ENCODE measurements around the gene SYCE3.

Gene SYCE3

DNA sequence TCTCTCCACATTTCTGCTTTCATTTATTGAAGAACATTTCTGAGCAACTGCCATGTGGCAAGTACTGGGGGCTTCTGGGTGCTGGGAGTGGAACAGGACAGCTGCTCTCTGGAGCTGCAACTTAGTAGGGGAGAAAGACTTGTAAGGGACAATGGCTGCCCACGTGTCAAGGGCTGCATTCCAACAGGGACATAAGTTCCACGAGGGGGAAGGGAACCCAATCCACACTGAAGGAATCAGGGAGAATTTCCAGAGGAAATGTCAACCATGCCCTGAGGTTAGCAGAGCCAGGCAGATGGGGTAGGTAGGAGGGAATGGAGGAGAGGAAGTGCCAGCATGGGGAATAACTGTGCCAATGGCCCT lies 39.6 kb upstream of the SYCE3 start:
- H3K9me3 ChIP-seq (ENCODE audit: insufficient read depth, low read depth, low read length), result no peaks in the 10 kb centered on the region
- H3K79me2 ChIP-seq (ENCODE audit: insufficient read depth, low read length), result no peaks in the 10 kb centered on the region
- TF ChIP-seq EZH2phosphoT487 (IDR thresholded peaks at IDR 0.05; ENCODE audit: borderline replicate concordance), result no peak
- TF ChIP-seq, protein P1, sequence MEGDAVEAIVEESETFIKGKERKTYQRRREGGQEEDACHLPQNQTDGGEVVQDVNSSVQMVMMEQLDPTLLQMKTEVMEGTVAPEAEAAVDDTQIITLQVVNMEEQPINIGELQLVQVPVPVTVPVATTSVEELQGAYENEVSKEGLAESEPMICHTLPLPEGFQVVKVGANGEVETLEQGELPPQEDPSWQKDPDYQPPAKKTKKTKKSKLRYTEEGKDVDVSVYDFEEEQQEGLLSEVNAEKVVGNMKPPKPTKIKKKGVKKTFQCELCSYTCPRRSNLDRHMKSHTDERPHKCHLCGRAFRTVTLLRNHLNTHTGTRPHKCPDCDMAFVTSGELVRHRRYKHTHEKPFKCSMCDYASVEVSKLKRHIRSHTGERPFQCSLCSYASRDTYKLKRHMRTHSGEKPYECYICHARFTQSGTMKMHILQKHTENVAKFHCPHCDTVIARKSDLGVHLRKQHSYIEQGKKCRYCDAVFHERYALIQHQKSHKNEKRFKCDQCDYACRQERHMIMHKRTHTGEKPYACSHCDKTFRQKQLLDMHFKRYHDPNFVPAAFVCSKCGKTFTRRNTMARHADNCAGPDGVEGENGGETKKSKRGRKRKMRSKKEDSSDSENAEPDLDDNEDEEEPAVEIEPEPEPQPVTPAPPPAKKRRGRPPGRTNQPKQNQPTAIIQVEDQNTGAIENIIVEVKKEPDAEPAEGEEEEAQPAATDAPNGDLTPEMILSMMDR (conservative IDR thresholded peaks at IDR 0.05; ENCODE audit: low read length), result no peak
- H3F3A ChIP-seq (ENCODE audit: low read depth), result no peaks in the 10 kb centered on the region
- no peaks in the 10 kb centered on the region for H3K4me1 ChIP-seq (ENCODE audit: insufficient read depth, low read length, poor library complexity, severe bottlenecking)
- no peak overlapping the region for H3K9ac ChIP-seq (ENCODE audit: low read depth, low read length, poor library complexity, severe bottlenecking)
- no peak overlapping the region for H3K4me3 ChIP-seq (ENCODE audit: low read length, poor library complexity, severe bottlenecking)
- no peak overlapping the region for H3K4me2 ChIP-seq (ENCODE audit: low read depth, low read length, poor library complexity, severe bottlenecking)
- no peaks in the 10 kb centered on the region for H3K9me2 ChIP-seq (replicated peaks; ENCODE audit: low read depth, low read length)
- no peaks in the 10 kb centered on the region for H3K36me3 ChIP-seq (ENCODE audit: insufficient read depth, low read length)
- H2AFZ ChIP-seq (ENCODE audit: low read length), result no peak overlapping the region
- H3K27me3 ChIP-seq (ENCODE audit: insufficient read depth, low read length, poor library complexity, severe bottlenecking), result no peaks in the 10 kb centered on the region
- no peaks in the 10 kb centered on the region for H4K20me1 ChIP-seq (ENCODE audit: insufficient read depth, low read length, poor library complexity, severe bottlenecking)

DNA sequence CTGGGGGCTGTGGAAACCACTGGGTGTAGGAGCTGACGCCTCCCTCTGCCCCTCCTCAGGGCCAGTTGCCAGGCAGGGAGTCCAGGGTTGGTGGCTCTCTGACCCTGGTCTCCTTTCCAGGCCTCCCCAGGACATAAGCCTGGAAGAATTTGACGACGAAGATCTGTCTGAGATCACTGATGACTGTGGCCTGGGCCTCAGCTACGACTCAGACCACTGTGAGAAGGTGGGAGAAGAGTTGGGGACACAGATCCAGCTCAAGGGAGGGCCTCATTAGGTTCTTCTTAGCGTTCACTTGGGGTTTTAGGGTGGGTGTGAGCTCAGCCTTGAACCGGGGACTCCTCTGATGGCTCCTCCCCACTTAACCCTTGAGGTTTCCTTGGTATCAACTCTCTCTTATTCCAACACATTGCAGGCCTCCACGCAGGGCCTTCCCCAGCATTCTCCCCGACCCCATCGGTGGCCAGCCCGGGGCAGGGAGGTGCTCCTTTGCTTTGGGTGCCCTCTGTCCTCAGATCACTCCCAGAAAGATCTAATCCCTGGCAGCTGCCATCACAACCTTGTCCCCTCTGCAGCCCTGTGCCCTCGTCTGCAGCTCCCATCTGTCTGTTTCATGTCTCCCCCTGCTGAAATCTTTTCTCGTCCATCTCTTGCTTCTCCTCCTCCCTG lies 39.1 kb upstream of the SYCE3 start:
- no peak overlapping the region for H3K4me2 ChIP-seq (ENCODE audit: low read depth, low read length, poor library complexity, severe bottlenecking)
- no peak overlapping the region for H3K9ac ChIP-seq (ENCODE audit: low read depth, low read length, poor library complexity, severe bottlenecking)
- H3K4me1 ChIP-seq (ENCODE audit: insufficient read depth, low read length, poor library complexity, severe bottlenecking), result no peaks in the 10 kb centered on the region
- H3K79me2 ChIP-seq (ENCODE audit: insufficient read depth, low read length), result no peaks in the 10 kb centered on the region
- no peak overlapping the region for H3K4me3 ChIP-seq (ENCODE audit: low read length, poor library complexity, severe bottlenecking)
- H3K27me3 ChIP-seq (ENCODE audit: insufficient read depth, low read length, poor library complexity, severe bottlenecking), result no peaks in the 10 kb centered on the region
- H4K20me1 ChIP-seq (ENCODE audit: insufficient read depth, low read length, poor library complexity, severe bottlenecking), result no peaks in the 10 kb centered on the region
- H3K36me3 ChIP-seq (ENCODE audit: insufficient read depth, low read length), result no peaks in the 10 kb centered on the region
- H3F3A ChIP-seq (ENCODE audit: low read depth), result no peaks in the 10 kb centered on the region
- no peaks in the 10 kb centered on the region for H3K9me2 ChIP-seq (replicated peaks; ENCODE audit: low read depth, low read length)
- no peak overlapping the region for H2AFZ ChIP-seq (ENCODE audit: low read length)
- TF ChIP-seq EZH2phosphoT487 (IDR thresholded peaks at IDR 0.05; ENCODE audit: borderline replicate concordance), result no peak
- TF ChIP-seq, protein P1 (conservative IDR thresholded peaks at IDR 0.05; ENCODE audit: low read length), result no peak
- H3K9me3 ChIP-seq (ENCODE audit: insufficient read depth, low read depth, low read length), result no peaks in the 10 kb centered on the region

DNA sequence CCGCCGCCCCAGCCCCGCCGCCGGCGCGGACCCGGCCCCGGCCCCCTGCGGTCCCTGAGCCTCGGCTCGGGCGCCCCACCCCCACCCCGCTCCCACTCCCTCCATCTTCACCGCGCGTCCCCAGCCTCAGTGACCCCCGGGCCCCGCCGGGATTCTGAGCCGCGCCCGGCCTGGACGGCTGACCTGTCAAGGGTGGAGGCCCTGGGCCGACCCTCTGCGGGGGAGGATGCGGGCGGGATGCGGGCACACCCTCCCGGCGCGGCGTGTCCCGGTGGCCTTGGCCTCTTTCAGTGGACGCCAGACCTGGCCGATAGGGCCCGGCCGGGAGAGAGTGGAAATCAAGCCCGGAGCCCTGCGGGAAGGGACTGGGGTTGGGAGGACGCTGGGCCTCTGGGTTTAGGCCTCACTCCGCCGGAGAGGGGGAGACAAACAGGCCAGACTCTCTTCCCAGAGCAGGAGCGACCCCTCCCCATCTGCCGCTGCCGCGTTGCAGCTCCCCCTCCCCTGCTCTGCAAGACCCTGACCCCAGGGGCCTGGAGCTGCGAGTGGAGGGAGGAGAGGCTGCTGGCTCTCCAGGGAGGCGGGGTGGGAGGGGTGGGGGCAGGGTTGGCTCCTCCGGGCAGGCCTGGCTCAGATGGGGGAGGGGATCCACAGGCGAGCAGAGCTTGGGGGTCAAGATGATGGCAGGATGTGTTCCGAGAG lies 38.4 kb upstream of the SYCE3 start:
- no peak overlapping the region for H2AFZ ChIP-seq (ENCODE audit: low read length)
- H3K4me1 ChIP-seq (ENCODE audit: insufficient read depth, low read length, poor library complexity, severe bottlenecking), result no peaks in the 10 kb centered on the region
- no peaks in the 10 kb centered on the region for H3K9me2 ChIP-seq (replicated peaks; ENCODE audit: low read depth, low read length)
- H3K27me3 ChIP-seq (ENCODE audit: insufficient read depth, low read length, poor library complexity, severe bottlenecking), result no peaks in the 10 kb centered on the region
- no peak for TF ChIP-seq EZH2phosphoT487 (IDR thresholded peaks at IDR 0.05; ENCODE audit: borderline replicate concordance)
- TF ChIP-seq, protein P1 (conservative IDR thresholded peaks at IDR 0.05; ENCODE audit: low read length), result no peak
- no peaks in the 10 kb centered on the region for H3F3A ChIP-seq (ENCODE audit: low read depth)
- H3K79me2 ChIP-seq (ENCODE audit: insufficient read depth, low read length), result no peaks in the 10 kb centered on the region
- no peaks in the 10 kb centered on the region for H3K36me3 ChIP-seq (ENCODE audit: insufficient read depth, low read length)
- no peak overlapping the region for H3K4me2 ChIP-seq (ENCODE audit: low read depth, low read length, poor library complexity, severe bottlenecking)
- no peaks in the 10 kb centered on the region for H4K20me1 ChIP-seq (ENCODE audit: insufficient read depth, low read length, poor library complexity, severe bottlenecking)
- H3K9me3 ChIP-seq (ENCODE audit: insufficient read depth, low read depth, low read length), result no peaks in the 10 kb centered on the region
- H3K9ac ChIP-seq (ENCODE audit: low read depth, low read length, poor library complexity, severe bottlenecking), result no peak overlapping the region
- no peak overlapping the region for H3K4me3 ChIP-seq (ENCODE audit: low read length, poor library complexity, severe bottlenecking)

All from Loucy (cell line).